A673 (cell line): ENCODE measurements around the gene BLACAT1. TPM values are rescaled to one million over a fixed set of nuclear protein-coding genes. Genes with fewer than 3 reads are reported as not detected.

Experiments used
- BruUV-seq: library from RNA; stranded (reverse); fragments of 400-500 nt; replicated peaks from 2 replicates; lab custom pipeline; 2021; lab: Mats Ljungman, UMichigan
- CTCF ChIA-PET: fragments of 300-600 bp; sonication (Branson Sonifier 250); formaldehyde crosslinking; loops from one replicate; lab custom pipeline; 2022; ENCODE audit warnings: antibody characterized with exemption; lab: Charles Lee
- POLR2A ChIA-PET: fragments of 300-600 bp; sonication (Branson Sonifier 250); formaldehyde crosslinking; loops from one replicate; lab custom pipeline; 2022; ENCODE audit warnings: antibody characterized with exemption; ENCODE audit not compliant: low non-redundant PET; lab: Charles Lee
- DNase-seq: peaks from one replicate; pipeline ENCODE4 v3.0.0-alpha.2; 2015; ENCODE audit warnings: low spot score
- H3K27ac ChIP-seq: fragments of 200-600 bp; sonication (generic); 2 replicates; pipeline ENCODE4 v1.5.1; 2016; ENCODE audit warnings: mixed run types, low read depth, mild to moderate bottlenecking, mixed read lengths, antibody characterized with exemption, low read length; ENCODE audit not compliant: poor library complexity, severe bottlenecking
- H3K27me3 ChIP-seq: fragments of 200-600 bp; sonication (generic); replicated peaks from 2 replicates; pipeline ENCODE4 v1.6.1; 2017; ENCODE audit warnings: mixed run types, low read depth, mild to moderate bottlenecking, mixed read lengths, antibody characterized with exemption, low read length; ENCODE audit not compliant: insufficient read depth, poor library complexity
- H3K36me3 ChIP-seq: fragments of 200-600 bp; sonication (generic); 2 replicates; pipeline ENCODE4 v1.6.1; 2016; ENCODE audit warnings: mixed run types, mild to moderate bottlenecking, mixed read lengths, antibody characterized with exemption, low read length; ENCODE audit not compliant: insufficient read depth, poor library complexity, severe bottlenecking
- H3K4me1 ChIP-seq: fragments of 200-600 bp; sonication (generic); 2 replicates; pipeline ENCODE4 v1.6.1; 2017; ENCODE audit warnings: mixed run types, mild to moderate bottlenecking, mixed read lengths, antibody characterized with exemption, low read length; ENCODE audit not compliant: insufficient read depth, poor library complexity, severe bottlenecking
- H3K4me3 ChIP-seq: fragments of 200-600 bp; sonication (generic); 2 replicates; pipeline ENCODE4 v1.5.1; 2016; ENCODE audit warnings: low read depth, mixed run types, mild to moderate bottlenecking, mixed read lengths, low read length; ENCODE audit not compliant: poor library complexity, severe bottlenecking
- H3K9me3 ChIP-seq: fragments of 200-600 bp; sonication (generic); 2 replicates; pipeline ENCODE4 v1.6.1; 2016; ENCODE audit warnings: mixed run types, low read depth, mild to moderate bottlenecking, mixed read lengths, antibody characterized with exemption, low read length; ENCODE audit not compliant: poor library complexity, severe bottlenecking
- CTCF ChIP-seq: fragments of 300-800, 200-600 bp; sonication (generic); conservative IDR thresholded peaks from 2 replicates; pipeline ENCODE4 v1.5.1; 2017; ENCODE audit warnings: low read depth, mild to moderate bottlenecking, antibody characterized with exemption, low read length, moderate library complexity, mixed read lengths
- EZH2 ChIP-seq: fragments of 200-600 bp; sonication (generic); IDR thresholded peaks from 2 replicates; pipeline ENCODE4 v1.6.1; 2017; ENCODE audit warnings: borderline replicate concordance, low read depth, mild to moderate bottlenecking, mixed read lengths, antibody characterized with exemption, low read length; ENCODE audit not compliant: poor library complexity, severe bottlenecking
- intact Hi-C: fragments of 100-400 bp; cut with micrococcal nuclease; formaldehyde crosslinking; loops from one replicate; pipeline ENCODE4 v1.10.0; 2022; ENCODE audit not compliant: unreplicated experiment
- total RNA-seq: library from RNA; stranded (reverse); gene quantifications from 2 replicates; pipeline ENCODE4 v1.2.3, GENCODE V29; 2021

The BLACAT1 gene
- total RNA-seq, 1 experiment from 2014 or later = 0.45 TPM

- CTCF ChIA-PET = interaction anchor here (0.6 to 0.7 kb wide), 2 partner anchors 245 to 742 kb away, joined by 4 to 5 read pairs; partner anchors contain the start of gene TMCC2
- H3K9me3 ChIP-seq = peaks cover 11% of the 10 kb centered on the region
- no peaks in the 10 kb centered on the region for H3K36me3 ChIP-seq
- TF ChIP-seq CTCF (no peak), EZH2 (no peak)
- H3K4me3 ChIP-seq = no peak overlapping the region
- no TSS peak for BruUV-seq
- intact Hi-C loops = no loop called here
- no peaks in the 10 kb centered on the region for H3K27me3 ChIP-seq
- peaks cover 6% of the 10 kb centered on the region for H3K4me1 ChIP-seq
- no peak for DNase-seq
- no peak overlapping the region for H3K27ac ChIP-seq
- POLR2A ChIA-PET = no interaction called here
Measured at GRCh38 chr1:205472737-205473441, 17.0 kb upstream of the BLACAT1 start.

- no peaks in the 10 kb centered on the region for H3K36me3 ChIP-seq
- no peak for DNase-seq
- intact Hi-C loops = no loop called here
- no peak overlapping the region for H3K27ac ChIP-seq
- no peaks in the 10 kb centered on the region for H3K27me3 ChIP-seq
- peaks cover 6% of the 10 kb centered on the region for H3K9me3 ChIP-seq
- TF ChIP-seq EZH2 (no peak), CTCF (no peak)
- CTCF ChIA-PET = interaction anchor here (0.6 kb wide), 1 partner anchor 41 kb away, joined by 16 read pairs; no protein-coding TSS in a partner anchor
- POLR2A ChIA-PET = no interaction called here
- no TSS peak for BruUV-seq
- H3K4me3 ChIP-seq = no peak overlapping the region
- peaks cover 6% of the 10 kb centered on the region for H3K4me1 ChIP-seq
Measured at GRCh38 chr1:205470131-205470530, 14.3 kb upstream of the BLACAT1 start.

DNA sequence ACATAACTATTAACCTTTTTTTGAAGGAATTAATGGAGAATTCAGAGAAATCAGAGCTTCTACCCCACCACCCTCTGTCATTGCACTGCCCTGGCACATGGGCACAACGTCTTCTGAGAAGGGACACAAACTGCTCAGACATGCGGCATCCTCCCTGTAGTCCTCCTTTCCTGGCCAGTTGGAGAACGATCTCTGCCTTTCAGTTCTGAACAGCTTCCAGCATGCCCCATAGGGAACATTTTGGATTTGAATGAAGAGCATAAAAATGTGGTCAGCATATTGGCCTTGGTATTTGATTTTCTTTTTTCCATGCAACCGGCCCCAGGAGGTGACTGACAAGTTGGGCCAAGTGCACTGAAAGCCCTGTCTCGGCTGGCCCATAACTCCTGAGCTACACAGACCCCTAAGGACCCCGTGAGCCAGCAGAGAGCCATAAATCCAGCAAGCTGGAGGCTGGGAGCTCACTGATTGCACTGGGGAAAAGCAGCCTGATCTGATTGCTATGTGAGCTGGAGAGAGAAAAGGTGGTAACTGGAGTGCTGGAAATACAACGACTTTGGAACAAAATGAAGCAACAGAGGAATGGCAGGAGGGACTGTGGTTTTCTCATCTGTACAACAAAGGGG, 10.9 kb upstream of the BLACAT1 start:
- CTCF ChIA-PET = no interaction called here
- no peak for DNase-seq
- intact Hi-C loops = no loop called here
- H3K4me3 ChIP-seq = no peak overlapping the region
- POLR2A ChIA-PET = no interaction called here
- H3K27me3 ChIP-seq = no peaks in the 10 kb centered on the region
- BruUV-seq = no TSS peak
- H3K9me3 ChIP-seq = no peaks in the 10 kb centered on the region
- TF ChIP-seq EZH2 (no peak), CTCF (no peak)
- H3K36me3 ChIP-seq = no peaks in the 10 kb centered on the region
- H3K27ac ChIP-seq = no peak overlapping the region
- no peaks in the 10 kb centered on the region for H3K4me1 ChIP-seq
